ENCODE data around the gene BANF2. TPM values are rescaled to one million over a fixed set of nuclear protein-coding genes. Genes with fewer than 3 reads are reported as not detected.

Gene BANF2
- total RNA-seq, 1 experiment from 2014 or later: not detected

DNA sequence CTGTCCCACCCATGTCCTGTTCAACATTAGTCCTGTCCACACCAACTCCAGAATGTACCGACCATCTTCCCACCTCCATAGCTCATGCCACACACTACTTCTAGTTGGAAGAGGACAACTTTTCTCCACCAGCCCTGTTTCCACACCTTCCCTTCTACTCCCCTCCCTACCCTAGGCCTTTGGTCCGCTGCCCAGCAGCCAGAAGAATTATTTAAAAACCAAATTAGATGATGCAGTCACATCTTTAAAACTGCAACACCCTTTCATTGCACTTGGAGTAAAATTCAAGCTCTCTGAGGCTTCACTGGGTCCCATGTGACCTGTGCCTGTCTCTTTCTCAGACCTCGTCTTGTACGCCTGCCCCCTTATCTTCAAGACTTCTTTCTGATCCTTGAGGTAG, 53.8 kb downstream of the BANF2 start:
- H3K4me2 ChIP-seq (ENCODE audit: insufficient read depth, insufficient read length, low read length): no peak overlapping the region
- no peak overlapping the region for H4K91ac ChIP-seq (ENCODE audit: insufficient read length, low read depth, low read length)
- H3K18ac ChIP-seq (ENCODE audit: insufficient read length, low read depth, low read length): no peak overlapping the region
- H3K4ac ChIP-seq (ENCODE audit: low read depth, low read length): no peak overlapping the region
- TF ChIP-seq CTCF (conservative IDR thresholded peaks at IDR 0.05): no peak
- H2AFZ ChIP-seq (ENCODE audit: low read length): no peak overlapping the region
- peaks cover 0 to 12% (median 7%) of the 10 kb centered on the region in 3 experiments; a peak in 6 of 7 replicates for H3K36me3 Mint-ChIP-seq (ENCODE audit: insufficient read depth in 1 of 3, low read depth in 3 of 3)
- peaks cover 22% of the 10 kb centered on the region for H3K27me3 Mint-ChIP-seq (ENCODE audit: low read depth)
- H4K8ac ChIP-seq (replicated peaks; ENCODE audit: insufficient read length, low read depth, low read length): no peak overlapping the region
- peak overlapping the region in 1 of 2 experiments; percentile 12; a peak in 1 of 5 replicates for H3K4me3 Mint-ChIP-seq
- no peak overlapping the region for H2BK20ac ChIP-seq (ENCODE audit: low read depth, low read length, poor library complexity, severe bottlenecking)
- no peak overlapping the region for H2BK15ac ChIP-seq (ENCODE audit: low read depth, low read length)
- H3K27ac ChIP-seq (ENCODE audit: insufficient read length, low read depth, low read length): no peak overlapping the region
- H3K79me1 ChIP-seq (ENCODE audit: insufficient read depth, low read depth, low read length, poor library complexity, severe bottlenecking): no peaks in the 10 kb centered on the region
- no peak overlapping the region for H2BK5ac ChIP-seq (ENCODE audit: insufficient read length, low read length)
- no peak overlapping the region for H2AK5ac ChIP-seq (ENCODE audit: insufficient read length, low read length)
- no peak overlapping the region for H3K23ac ChIP-seq (ENCODE audit: insufficient read length, low read depth, low read length)
- no peaks in the 10 kb centered on the region for H3K27me3 ChIP-seq (ENCODE audit: insufficient read depth, low read length)
- no peak overlapping the region for H4K5ac ChIP-seq (ENCODE audit: insufficient read length, low read depth, low read length)
- no peaks in the 10 kb centered on the region for H3K23me2 ChIP-seq (ENCODE audit: insufficient read length, low read depth, low read length, poor library complexity, severe bottlenecking)
- no peaks in the 10 kb centered on the region for H3K9me3 ChIP-seq (ENCODE audit: control insufficient read depth, low read depth, low read length)
- H3K14ac ChIP-seq (ENCODE audit: insufficient read depth, low read length): no peak overlapping the region
- H2BK120ac ChIP-seq (ENCODE audit: low read depth, low read length, poor library complexity, severe bottlenecking): no peak overlapping the region
- H2BK12ac ChIP-seq (ENCODE audit: insufficient read length, low read depth, low read length): no peak overlapping the region
- H3K4me1 Mint-ChIP-seq: peaks cover 29 to 36% of the 10 kb centered on the region in 2 experiments
- peaks cover 3% of the 10 kb centered on the region; the same call in 1 of the 2 replicates for H3K4me1 ChIP-seq (ENCODE audit: insufficient read depth, low read length)
- no peak for DNase-seq
- H3K56ac ChIP-seq (ENCODE audit: insufficient read length, low read depth, low read length): no peak overlapping the region
- H3K27ac Mint-ChIP-seq: no peak overlapping the region
- H3T11ph ChIP-seq (ENCODE audit: low read length): no peak overlapping the region
- H3K9ac ChIP-seq (ENCODE audit: extremely low read depth, insufficient read length, low read length): no peak overlapping the region
- H3K9me3 Mint-ChIP-seq: peaks cover 13 to 18% of the 10 kb centered on the region in 2 experiments
- no CpG with 5 or more reads among the region's 4 CpGs for WGBS (ENCODE audit: extremely low coverage, insufficient read length, low lambda C conversion rate)
- H4K20me1 ChIP-seq (ENCODE audit: control insufficient read depth, insufficient read depth, insufficient read length): no peaks in the 10 kb centered on the region
- H3K79me2 ChIP-seq (ENCODE audit: insufficient read depth, low read length): no peaks in the 10 kb centered on the region
